ENCODE measurements around the gene DNAH2.
A peak's percentile ranks its signal among the peaks of the same experiment; 100 is the strongest.

GRCh38 chr17:7857713-7858521, 140.4 kb downstream of the DNAH2 start, which contains the start of gene CYB5D1:
- TF ChIP-seq ZNF274 (IDR thresholded peaks at IDR 0.05; ENCODE audit: low read depth, low read length) (no peak), POLR2A (IDR thresholded peaks at IDR 0.05; ENCODE audit: borderline replicate concordance, extremely low read depth, insufficient read depth, insufficient read length) (peak; percentile 59), EZH2 (IDR thresholded peaks at IDR 0.05) (no peak), CTCF (IDR thresholded peaks at IDR 0.05 in 2 of 3, conservative IDR thresholded peaks at IDR 0.05 in 1 of 3; ENCODE audit: borderline replicate concordance in 1 of 3, insufficient read depth in 1 of 3, low read depth in 2 of 3, low read length in 2 of 3) (no peak), POLR2AphosphoS5 (IDR thresholded peaks at IDR 0.05; ENCODE audit: low read depth, low read length) (no peak; the same call in 1 of the 2 replicates)
